ENCODE data around the gene MRPS15.

Gene MRPS15

DNA sequence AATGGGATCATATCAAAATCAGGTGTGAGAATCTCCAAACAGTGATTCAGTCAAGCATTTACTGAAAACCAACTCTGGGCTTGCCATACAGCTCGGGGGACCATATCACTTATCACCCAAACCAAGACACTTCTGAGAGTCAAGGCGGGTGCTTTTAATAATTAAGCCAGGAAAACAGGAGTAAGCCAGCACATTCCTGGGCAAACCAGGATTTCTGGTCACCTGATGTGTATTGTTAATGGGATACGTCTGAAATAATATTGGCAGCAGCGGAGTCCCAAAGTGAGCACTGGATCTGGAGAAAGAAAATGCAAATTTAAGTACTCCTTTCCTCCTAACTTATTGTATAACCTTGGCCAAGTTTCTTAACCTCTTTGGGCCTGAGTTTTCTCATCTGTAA, 31.6 kb downstream of the MRPS15 start:
- Histone ChIP-seq H3K4me3 (replicated peaks; ENCODE audit: insufficient read depth, low read length) (no peak overlapping the region), H3K27ac (replicated peaks) (no peak overlapping the region), H3K27me3 (ENCODE audit: insufficient read depth, poor library complexity, severe bottlenecking) (no peaks in the 10 kb centered on the region)
- no peak for TF ChIP-seq CTCF (IDR thresholded peaks at IDR 0.05; ENCODE audit: insufficient read depth, low read length)
- no peak for TF ChIP-seq SPI1 (IDR thresholded peaks at IDR 0.05; ENCODE audit: borderline replicate concordance, low read depth)
- TF ChIP-seq GABPA (IDR thresholded peaks at IDR 0.05; ENCODE audit: low read depth): no peak
- no peak for TF ChIP-seq POLR2AphosphoS5 (IDR thresholded peaks at IDR 0.05; ENCODE audit: low read depth)
- no peak for TF ChIP-seq REST (IDR thresholded peaks at IDR 0.05; ENCODE audit: insufficient replicate concordance, low read depth)
- no peak for DNase-seq (ENCODE audit: low read depth in 1 of 2, low spot score in 1 of 2)

GRCh38 chr1:36425791-36426190, 38.4 kb downstream of the MRPS15 start:
- DNase-seq (ENCODE audit: low read depth in 1 of 2, low spot score in 1 of 2): no peak
- no peak for TF ChIP-seq POLR2AphosphoS5 (IDR thresholded peaks at IDR 0.05; ENCODE audit: low read depth)
- no peak for TF ChIP-seq SPI1 (IDR thresholded peaks at IDR 0.05; ENCODE audit: borderline replicate concordance, low read depth)
- no peak for TF ChIP-seq REST (IDR thresholded peaks at IDR 0.05; ENCODE audit: insufficient replicate concordance, low read depth)
- no peak for TF ChIP-seq CTCF (IDR thresholded peaks at IDR 0.05; ENCODE audit: insufficient read depth, low read length)
- no peak for TF ChIP-seq GABPA (IDR thresholded peaks at IDR 0.05; ENCODE audit: low read depth)
- H3K27me3 ChIP-seq (ENCODE audit: insufficient read depth, poor library complexity, severe bottlenecking): no peaks in the 10 kb centered on the region

DNA sequence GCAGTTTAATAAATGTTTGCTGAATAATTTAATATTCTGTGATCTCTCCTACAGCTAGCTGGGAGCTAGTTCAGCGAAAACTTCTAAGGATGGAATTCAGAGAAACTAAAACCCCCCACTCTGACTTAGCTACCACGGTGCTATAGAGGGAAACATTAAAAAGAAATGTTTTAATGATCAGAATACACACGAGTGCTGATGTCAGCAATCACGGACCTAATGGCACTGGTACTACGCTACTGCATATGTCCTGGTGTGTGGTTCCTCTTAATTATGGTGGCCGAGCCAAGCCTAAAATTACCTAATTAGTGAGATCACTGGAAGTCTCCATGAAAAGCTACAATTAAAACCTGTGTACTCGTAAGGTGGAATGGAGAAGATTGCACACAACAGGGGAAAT, 42.5 kb downstream of the MRPS15 start:
- no peak for TF ChIP-seq REST (IDR thresholded peaks at IDR 0.05; ENCODE audit: insufficient replicate concordance, low read depth)
- TF ChIP-seq SPI1 (IDR thresholded peaks at IDR 0.05; ENCODE audit: borderline replicate concordance, low read depth): no peak
- no peak for TF ChIP-seq GABPA (IDR thresholded peaks at IDR 0.05; ENCODE audit: low read depth)
- no peak for TF ChIP-seq CTCF (IDR thresholded peaks at IDR 0.05; ENCODE audit: insufficient read depth, low read length)
- TF ChIP-seq POLR2AphosphoS5 (IDR thresholded peaks at IDR 0.05; ENCODE audit: low read depth): no peak
- H3K4me3 ChIP-seq (replicated peaks; ENCODE audit: insufficient read depth, low read length): no peak overlapping the region
- DNase-seq (ENCODE audit: low read depth in 1 of 2, low spot score in 1 of 2): no peak
- H3K27me3 ChIP-seq (ENCODE audit: insufficient read depth, poor library complexity, severe bottlenecking): no peaks in the 10 kb centered on the region
- no peak overlapping the region; the same call in 1 of the 2 replicates for H3K27ac ChIP-seq (replicated peaks)

More at GRCh38 chr1:36425791-36426190, 38.4 kb downstream of the MRPS15 start:
- Histone ChIP-seq H3K4me3 (replicated peaks; ENCODE audit: insufficient read depth, low read length) (no peak overlapping the region), H3K27ac (replicated peaks) (no peak overlapping the region)

Measured in HL-60 (cell line).